ENCODE results near the gene OR52W1.

OR52W1 gene

DNA sequence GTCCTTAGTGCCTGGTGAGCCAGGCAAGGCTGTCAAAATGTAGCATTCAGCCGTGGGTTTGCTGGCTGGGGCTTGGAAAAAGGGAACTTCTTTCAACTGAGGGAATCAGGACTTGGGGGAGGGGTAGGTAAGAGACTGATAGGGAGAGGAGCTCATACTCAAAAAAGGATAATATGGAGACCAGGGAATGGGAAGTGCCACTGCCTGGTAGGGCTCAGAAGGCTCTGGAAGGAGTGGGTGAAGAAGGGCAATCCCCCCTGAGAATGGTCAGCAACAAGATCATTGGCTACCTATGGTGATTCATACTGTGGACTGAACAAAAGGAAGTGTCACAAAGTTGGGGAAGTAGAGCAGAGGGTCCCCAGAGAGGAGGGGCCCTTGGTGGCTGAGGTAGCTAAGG lies 41.8 kb downstream of the OR52W1 start:
- TF ChIP-seq YY1 (IDR thresholded peaks at IDR 0.05; ENCODE audit: low read depth) (no peak), RAD21 (IDR thresholded peaks at IDR 0.05; ENCODE audit: low read depth) (no peak), FOXM1 (IDR thresholded peaks at IDR 0.05; ENCODE audit: borderline replicate concordance, low read depth) (no peak), NFIC (IDR thresholded peaks at IDR 0.05) (no peak), TAF1 (IDR thresholded peaks at IDR 0.05; ENCODE audit: low read depth) (no peak)
- TF ChIP-seq, protein P1, sequence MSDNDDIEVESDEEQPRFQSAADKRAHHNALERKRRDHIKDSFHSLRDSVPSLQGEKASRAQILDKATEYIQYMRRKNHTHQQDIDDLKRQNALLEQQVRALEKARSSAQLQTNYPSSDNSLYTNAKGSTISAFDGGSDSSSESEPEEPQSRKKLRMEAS (IDR thresholded peaks at IDR 0.05) = no peak

DNA sequence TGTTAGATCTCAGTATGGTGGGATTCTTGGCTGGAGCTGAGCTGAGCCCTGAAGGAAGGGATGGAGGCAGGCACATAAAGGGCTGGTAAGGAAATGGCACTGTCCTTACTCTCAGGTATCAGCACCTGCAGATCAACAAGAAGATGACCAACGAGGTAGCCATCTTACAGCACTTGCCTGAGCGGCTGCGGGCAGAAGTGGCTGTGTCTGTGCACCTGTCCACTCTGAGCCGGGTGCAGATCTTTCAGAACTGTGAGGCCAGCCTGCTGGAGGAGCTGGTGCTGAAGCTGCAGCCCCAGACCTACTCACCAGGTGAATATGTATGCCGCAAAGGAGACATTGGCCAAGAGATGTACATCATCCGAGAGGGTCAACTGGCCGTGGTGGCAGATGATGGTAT lies 42.3 kb downstream of the OR52W1 start:
- TF ChIP-seq, protein P2, sequence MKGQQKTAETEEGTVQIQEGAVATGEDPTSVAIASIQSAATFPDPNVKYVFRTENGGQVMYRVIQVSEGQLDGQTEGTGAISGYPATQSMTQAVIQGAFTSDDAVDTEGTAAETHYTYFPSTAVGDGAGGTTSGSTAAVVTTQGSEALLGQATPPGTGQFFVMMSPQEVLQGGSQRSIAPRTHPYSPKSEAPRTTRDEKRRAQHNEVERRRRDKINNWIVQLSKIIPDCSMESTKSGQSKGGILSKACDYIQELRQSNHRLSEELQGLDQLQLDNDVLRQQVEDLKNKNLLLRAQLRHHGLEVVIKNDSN (IDR thresholded peaks at IDR 0.05) = no peak
- no peak for TF ChIP-seq EGR1 (IDR thresholded peaks at IDR 0.05)
- TF ChIP-seq CREB1 (IDR thresholded peaks at IDR 0.05; ENCODE audit: low read depth) = no peak

GRCh38 chr11:6245536-6245935 lies 46.5 kb downstream of the OR52W1 start:
- TF ChIP-seq, protein P2 (IDR thresholded peaks at IDR 0.05) = no peak
- no peak for TF ChIP-seq NFIC (IDR thresholded peaks at IDR 0.05)
- no peak for TF ChIP-seq CREB1 (IDR thresholded peaks at IDR 0.05; ENCODE audit: low read depth)
- TF ChIP-seq REST (IDR thresholded peaks at IDR 0.05; ENCODE audit: low read depth) = no peak
- no peak for TF ChIP-seq RAD21 (IDR thresholded peaks at IDR 0.05; ENCODE audit: low read depth)
- no peak for TF ChIP-seq TCF12 (IDR thresholded peaks at IDR 0.05; ENCODE audit: low read depth)

DNA sequence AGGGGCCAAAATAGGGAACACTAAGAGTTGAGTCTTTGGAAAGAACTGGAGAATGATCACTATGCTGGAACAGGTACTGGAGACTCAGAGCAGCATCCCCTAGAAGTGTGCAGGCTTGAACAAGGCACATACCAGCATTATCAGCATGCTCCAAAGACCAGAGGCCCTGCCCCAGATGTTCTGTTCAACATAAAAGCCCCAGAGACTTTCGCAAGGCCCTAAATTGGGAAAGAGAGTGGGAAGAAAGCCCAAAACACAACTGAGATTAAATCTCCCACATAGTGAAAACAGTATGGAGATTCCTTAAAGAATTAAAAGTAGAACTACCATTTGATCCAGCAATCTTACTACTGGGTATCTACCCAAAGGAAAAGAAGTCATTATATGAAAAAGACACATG lies 49.2 kb downstream of the OR52W1 start:
- no peak for TF ChIP-seq RAD21 (IDR thresholded peaks at IDR 0.05; ENCODE audit: low read depth)
- no peak for TF ChIP-seq REST (IDR thresholded peaks at IDR 0.05; ENCODE audit: low read depth)
- TF ChIP-seq TAF1 (IDR thresholded peaks at IDR 0.05; ENCODE audit: low read depth) = no peak
- no peak for TF ChIP-seq EP300 (IDR thresholded peaks at IDR 0.05; ENCODE audit: borderline replicate concordance)
- no peak for TF ChIP-seq CEBPB (IDR thresholded peaks at IDR 0.05)
- TF ChIP-seq NFIC (IDR thresholded peaks at IDR 0.05) = no peak
- no peak for TF ChIP-seq TCF12 (IDR thresholded peaks at IDR 0.05; ENCODE audit: low read depth)
- no peak for TF ChIP-seq YY1 (IDR thresholded peaks at IDR 0.05; ENCODE audit: low read depth)
- no peak for TF ChIP-seq CREB1 (IDR thresholded peaks at IDR 0.05; ENCODE audit: low read depth)
- TF ChIP-seq FOXM1 (IDR thresholded peaks at IDR 0.05; ENCODE audit: borderline replicate concordance, low read depth) = no peak
- no peak for TF ChIP-seq TEAD4 (IDR thresholded peaks at IDR 0.05)
- no peak for TF ChIP-seq ZBTB7A (IDR thresholded peaks at IDR 0.05; ENCODE audit: low read depth)
- no peak for TF ChIP-seq EGR1 (IDR thresholded peaks at IDR 0.05)
- TF ChIP-seq, protein P2 (IDR thresholded peaks at IDR 0.05) = no peak
- TF ChIP-seq, protein P1 (IDR thresholded peaks at IDR 0.05) = no peak
